ENCODE data around the gene ZNF211.

The ZNF211 gene

DNA sequence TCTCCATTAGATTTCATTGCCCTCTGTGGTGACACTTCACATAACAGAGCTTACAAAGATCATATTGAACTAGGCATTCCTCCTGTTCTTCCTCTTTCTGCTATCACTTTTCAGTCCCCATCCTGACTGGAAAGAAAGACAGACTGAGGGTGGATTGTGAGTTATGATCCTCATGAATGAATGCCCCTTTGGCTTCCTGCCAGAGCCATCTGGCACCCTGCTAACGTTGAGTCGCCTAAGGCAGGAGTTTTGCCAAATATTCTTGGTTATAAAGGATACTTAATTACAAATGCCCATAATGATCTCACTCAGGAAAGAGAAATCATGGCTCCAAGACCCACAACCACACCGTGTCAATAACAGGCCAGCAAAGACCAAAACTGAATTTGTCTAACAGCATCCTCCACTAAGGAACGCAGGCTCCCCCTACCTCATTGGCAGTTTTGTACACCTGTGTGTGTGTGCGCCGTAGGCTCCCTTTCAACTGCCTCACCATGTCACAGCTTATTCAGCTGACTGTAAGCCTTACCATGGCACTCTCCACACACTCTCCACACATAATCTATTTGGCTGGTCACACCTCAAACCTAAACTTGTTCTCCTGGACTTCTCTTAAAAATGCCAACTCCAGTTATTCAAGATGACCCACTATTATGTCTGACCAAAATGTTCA lies 15.5 kb downstream of the ZNF211 start:
- ATAC-seq, result no peak
- TF ChIP-seq, protein P1, sequence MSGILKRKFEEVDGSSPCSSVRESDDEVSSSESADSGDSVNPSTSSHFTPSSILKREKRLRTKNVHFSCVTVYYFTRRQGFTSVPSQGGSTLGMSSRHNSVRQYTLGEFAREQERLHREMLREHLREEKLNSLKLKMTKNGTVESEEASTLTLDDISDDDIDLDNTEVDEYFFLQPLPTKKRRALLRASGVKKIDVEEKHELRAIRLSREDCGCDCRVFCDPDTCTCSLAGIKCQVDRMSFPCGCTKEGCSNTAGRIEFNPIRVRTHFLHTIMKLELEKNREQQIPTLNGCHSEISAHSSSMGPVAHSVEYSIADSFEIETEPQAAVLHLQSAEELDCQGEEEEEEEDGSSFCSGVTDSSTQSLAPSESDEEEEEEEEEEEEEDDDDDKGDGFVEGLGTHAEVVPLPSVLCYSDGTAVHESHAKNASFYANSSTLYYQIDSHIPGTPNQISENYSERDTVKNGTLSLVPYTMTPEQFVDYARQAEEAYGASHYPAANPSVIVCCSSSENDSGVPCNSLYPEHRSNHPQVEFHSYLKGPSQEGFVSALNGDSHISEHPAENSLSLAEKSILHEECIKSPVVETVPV (CRISPR knock-in tag; IDR thresholded peaks at IDR 0.05), result no peak
- TF ChIP-seq ZNF565 (CRISPR knock-in tag; conservative IDR thresholded peaks at IDR 0.05; ENCODE audit: low read depth) (no peak), ZFP3 (CRISPR knock-in tag; IDR thresholded peaks at IDR 0.05) (no peak), GLIS3 (CRISPR knock-in tag; IDR thresholded peaks at IDR 0.05) (no peak), TCF4 (CRISPR knock-in tag; IDR thresholded peaks at IDR 0.05; ENCODE audit: borderline replicate concordance) (no peak), PPARA (CRISPR knock-in tag; IDR thresholded peaks at IDR 0.05; ENCODE audit: borderline replicate concordance) (no peak), CSDC2 (CRISPR knock-in tag; IDR thresholded peaks at IDR 0.05) (no peak), ZC3H10 (CRISPR knock-in tag; IDR thresholded peaks at IDR 0.05) (no peak), RARB (CRISPR knock-in tag; IDR thresholded peaks at IDR 0.05) (no peak), TOX (CRISPR knock-in tag; IDR thresholded peaks at IDR 0.05; ENCODE audit: borderline replicate concordance) (no peak), ZNF8 (CRISPR knock-in tag; IDR thresholded peaks at IDR 0.05) (no peak), SNAI2 (CRISPR knock-in tag; IDR thresholded peaks at IDR 0.05) (no peak)
- TF ChIP-seq, protein P2, sequence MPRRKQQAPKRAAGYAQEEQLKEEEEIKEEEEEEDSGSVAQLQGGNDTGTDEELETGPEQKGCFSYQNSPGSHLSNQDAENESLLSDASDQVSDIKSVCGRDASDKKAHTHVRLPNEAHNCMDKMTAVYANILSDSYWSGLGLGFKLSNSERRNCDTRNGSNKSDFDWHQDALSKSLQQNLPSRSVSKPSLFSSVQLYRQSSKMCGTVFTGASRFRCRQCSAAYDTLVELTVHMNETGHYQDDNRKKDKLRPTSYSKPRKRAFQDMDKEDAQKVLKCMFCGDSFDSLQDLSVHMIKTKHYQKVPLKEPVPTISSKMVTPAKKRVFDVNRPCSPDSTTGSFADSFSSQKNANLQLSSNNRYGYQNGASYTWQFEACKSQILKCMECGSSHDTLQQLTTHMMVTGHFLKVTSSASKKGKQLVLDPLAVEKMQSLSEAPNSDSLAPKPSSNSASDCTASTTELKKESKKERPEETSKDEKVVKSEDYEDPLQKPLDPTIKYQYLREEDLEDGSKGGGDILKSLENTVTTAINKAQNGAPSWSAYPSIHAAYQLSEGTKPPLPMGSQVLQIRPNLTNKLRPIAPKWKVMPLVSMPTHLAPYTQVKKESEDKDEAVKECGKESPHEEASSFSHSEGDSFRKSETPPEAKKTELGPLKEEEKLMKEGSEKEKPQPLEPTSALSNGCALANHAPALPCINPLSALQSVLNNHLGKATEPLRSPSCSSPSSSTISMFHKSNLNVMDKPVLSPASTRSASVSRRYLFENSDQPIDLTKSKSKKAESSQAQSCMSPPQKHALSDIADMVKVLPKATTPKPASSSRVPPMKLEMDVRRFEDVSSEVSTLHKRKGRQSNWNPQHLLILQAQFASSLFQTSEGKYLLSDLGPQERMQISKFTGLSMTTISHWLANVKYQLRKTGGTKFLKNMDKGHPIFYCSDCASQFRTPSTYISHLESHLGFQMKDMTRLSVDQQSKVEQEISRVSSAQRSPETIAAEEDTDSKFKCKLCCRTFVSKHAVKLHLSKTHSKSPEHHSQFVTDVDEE (CRISPR knock-in tag; IDR thresholded peaks at IDR 0.05), result no peak
- TF ChIP-seq, protein P3, sequence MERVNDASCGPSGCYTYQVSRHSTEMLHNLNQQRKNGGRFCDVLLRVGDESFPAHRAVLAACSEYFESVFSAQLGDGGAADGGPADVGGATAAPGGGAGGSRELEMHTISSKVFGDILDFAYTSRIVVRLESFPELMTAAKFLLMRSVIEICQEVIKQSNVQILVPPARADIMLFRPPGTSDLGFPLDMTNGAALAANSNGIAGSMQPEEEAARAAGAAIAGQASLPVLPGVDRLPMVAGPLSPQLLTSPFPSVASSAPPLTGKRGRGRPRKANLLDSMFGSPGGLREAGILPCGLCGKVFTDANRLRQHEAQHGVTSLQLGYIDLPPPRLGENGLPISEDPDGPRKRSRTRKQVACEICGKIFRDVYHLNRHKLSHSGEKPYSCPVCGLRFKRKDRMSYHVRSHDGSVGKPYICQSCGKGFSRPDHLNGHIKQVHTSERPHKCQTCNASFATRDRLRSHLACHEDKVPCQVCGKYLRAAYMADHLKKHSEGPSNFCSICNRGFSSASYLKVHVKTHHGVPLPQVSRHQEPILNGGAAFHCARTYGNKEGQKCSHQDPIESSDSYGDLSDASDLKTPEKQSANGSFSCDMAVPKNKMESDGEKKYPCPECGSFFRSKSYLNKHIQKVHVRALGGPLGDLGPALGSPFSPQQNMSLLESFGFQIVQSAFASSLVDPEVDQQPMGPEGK (CRISPR knock-in tag; IDR thresholded peaks at IDR 0.05; ENCODE audit: borderline replicate concordance), result no peak
- TF ChIP-seq, protein P4, sequence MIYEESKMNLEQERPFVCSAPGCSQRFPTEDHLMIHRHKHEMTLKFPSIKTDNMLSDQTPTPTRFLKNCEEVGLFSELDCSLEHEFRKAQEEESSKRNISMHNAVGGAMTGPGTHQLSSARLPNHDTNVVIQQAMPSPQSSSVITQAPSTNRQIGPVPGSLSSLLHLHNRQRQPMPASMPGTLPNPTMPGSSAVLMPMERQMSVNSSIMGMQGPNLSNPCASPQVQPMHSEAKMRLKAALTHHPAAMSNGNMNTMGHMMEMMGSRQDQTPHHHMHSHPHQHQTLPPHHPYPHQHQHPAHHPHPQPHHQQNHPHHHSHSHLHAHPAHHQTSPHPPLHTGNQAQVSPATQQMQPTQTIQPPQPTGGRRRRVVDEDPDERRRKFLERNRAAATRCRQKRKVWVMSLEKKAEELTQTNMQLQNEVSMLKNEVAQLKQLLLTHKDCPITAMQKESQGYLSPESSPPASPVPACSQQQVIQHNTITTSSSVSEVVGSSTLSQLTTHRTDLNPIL (CRISPR knock-in tag; IDR thresholded peaks at IDR 0.05; ENCODE audit: low read depth), result no peak
- TF ChIP-seq, protein P5, sequence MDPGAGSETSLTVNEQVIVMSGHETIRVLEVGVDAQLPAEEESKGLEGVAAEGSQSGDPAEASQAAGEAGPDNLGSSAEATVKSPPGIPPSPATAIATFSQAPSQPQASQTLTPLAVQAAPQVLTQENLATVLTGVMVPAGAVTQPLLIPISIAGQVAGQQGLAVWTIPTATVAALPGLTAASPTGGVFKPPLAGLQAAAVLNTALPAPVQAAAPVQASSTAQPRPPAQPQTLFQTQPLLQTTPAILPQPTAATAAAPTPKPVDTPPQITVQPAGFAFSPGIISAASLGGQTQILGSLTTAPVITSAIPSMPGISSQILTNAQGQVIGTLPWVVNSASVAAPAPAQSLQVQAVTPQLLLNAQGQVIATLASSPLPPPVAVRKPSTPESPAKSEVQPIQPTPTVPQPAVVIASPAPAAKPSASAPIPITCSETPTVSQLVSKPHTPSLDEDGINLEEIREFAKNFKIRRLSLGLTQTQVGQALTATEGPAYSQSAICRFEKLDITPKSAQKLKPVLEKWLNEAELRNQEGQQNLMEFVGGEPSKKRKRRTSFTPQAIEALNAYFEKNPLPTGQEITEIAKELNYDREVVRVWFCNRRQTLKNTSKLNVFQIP (CRISPR knock-in tag; IDR thresholded peaks at IDR 0.05; ENCODE audit: borderline replicate concordance, low read depth), result no peak

DNA sequence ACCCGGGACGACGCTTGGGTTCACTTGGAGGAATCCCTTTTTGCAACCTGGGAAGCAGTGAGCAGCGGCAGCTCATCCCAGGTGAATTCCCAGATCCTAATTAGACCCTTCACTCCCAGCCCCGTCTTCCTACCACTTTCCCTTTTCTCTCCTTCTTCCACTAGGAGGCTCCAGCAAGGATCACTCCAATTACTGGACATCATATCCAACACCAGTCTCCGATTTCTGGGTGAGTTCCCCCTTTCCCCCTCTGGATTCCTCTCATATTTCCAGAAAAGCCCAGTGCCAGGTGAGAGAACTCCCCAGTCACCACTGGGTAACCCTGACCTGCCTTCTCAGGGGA lies 18.7 kb downstream of the ZNF211 start:
- no peak for ATAC-seq
- TF ChIP-seq ZFP3 (CRISPR knock-in tag; IDR thresholded peaks at IDR 0.05) (no peak), ARNTL (CRISPR knock-in tag; IDR thresholded peaks at IDR 0.05; ENCODE audit: borderline replicate concordance, low read depth) (no peak), RARB (CRISPR knock-in tag; IDR thresholded peaks at IDR 0.05) (no peak), ESRRG (CRISPR knock-in tag; IDR thresholded peaks at IDR 0.05) (no peak), ZC3H10 (CRISPR knock-in tag; IDR thresholded peaks at IDR 0.05) (no peak), TOX (CRISPR knock-in tag; IDR thresholded peaks at IDR 0.05; ENCODE audit: borderline replicate concordance) (no peak), GLIS3 (CRISPR knock-in tag; IDR thresholded peaks at IDR 0.05) (no peak)
- TF ChIP-seq, protein P4 (CRISPR knock-in tag; IDR thresholded peaks at IDR 0.05; ENCODE audit: low read depth), result no peak
- TF ChIP-seq, protein P3 (CRISPR knock-in tag; IDR thresholded peaks at IDR 0.05; ENCODE audit: borderline replicate concordance), result no peak
